CD4-positive, alpha-beta T cell treated with Interleukin-1 beta for 1 hour (primary cell): ENCODE data around the gene CNDP2.

Source experiments
- DNase-seq, 2 donors: peaks; one replicate each; pipeline ENCODE4 v3.0.0-alpha.2; 2020 to 2022

CNDP2 gene

GRCh38 chr18:74501386-74501785 lies 5.2 kb downstream of the CNDP2 start:
- DNase-seq: no peak

DNA sequence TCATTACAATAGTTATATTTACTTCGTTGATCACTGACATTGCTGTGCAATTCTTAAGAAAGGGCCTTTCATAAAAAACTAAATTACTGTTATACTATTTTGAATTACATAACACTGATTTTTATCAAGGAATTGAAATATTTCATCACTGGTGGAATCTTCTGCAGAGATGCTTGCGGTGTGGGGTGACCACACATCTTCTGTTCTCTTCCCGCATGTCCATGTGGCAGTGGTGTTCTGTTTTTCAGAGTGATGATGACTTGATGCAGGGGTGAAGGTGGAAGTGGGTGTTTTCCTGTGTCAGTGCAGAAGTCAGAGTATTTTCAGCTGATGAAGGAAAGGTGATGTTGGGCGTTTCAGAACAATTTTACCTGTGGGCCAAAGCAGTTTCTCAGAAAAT lies 7.0 kb downstream of the CNDP2 start:
- DNase-seq: no peak

DNA sequence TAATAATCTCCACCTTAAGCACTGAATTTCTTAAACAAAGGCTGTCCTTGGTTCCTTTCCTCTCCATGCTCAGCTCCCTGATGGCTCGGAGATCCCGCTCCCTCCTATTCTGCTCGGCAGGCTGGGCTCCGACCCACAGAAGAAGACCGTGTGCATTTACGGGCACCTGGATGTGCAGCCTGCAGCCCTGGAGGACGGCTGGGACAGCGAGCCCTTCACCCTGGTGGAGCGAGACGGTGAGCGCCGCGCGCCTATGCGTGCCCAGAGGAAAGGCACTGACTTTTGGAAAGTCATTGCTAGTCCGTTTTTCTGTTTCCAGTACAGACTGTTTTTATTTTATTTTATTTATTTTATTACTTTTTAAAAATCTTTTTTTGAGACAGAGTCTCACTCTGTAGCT lies 9.6 kb downstream of the CNDP2 start:
- no peak for DNase-seq

DNA sequence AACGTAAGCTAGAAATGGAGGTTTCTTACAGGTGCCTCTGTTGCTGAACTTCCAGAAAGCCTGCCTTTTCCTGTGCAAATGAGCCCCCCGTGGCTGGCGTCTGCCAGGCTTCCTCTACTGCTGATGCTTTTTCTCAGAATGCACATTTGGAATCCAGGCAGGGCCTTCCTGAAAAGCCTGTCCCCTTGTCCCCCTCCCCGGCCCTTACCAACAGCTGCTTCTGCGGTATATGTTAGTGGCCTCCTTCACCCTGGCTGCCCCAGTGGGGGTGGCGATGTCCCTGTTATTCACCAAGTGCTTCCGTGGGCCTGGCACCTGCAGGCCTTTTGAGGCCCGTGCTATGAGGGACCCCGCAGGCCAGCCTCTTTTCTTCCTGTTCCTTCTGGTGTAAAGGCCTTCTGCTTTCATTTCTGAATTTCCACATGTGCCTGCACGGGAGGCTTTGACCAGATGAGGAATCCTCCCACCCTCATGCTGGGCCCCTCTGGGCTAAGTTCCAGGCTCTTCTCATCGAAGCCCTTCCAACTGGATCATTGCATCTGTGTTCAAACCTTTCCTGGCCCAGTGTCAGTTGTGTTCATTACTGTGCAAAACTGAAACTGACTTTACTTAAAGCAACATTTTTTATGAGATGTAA lies 10.4 kb downstream of the CNDP2 start:
- DNase-seq: no peak

DNA sequence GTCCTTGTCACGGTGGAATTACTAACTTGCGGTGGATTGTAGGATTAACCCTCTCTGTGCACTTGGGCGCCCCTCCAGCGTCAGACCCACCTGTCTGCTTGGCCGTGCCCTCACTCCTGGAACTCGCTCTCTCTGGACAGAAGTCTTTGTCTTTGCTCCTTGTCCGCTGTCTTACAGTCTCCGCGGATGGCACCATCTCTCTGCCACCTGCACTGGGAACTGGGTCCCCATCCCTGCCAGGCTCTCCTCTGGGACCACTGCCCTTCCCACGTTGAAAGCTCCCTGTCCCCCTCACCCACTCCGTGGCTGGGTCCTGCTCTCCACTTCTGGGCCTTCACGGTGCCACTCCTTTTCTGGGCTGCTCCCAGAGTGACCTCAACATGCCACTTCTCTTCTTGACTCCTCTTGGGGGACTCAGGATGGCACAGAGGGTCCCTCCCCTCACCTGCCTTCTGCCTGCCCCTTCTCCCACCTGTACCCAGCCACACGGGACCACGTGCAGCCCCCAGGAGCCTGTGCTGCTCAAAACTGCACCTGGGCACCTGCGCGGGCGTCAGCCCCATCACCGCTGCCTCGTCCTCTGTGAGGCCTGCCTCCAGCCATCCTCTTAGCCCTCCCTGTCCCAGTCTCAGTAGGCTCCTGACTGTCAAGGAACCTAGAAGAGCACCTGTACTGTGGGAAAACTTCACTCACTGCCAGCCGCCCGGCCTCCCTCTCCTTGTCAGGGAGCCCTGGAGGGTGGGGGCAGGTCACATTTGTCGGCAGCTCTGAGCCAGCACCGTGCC lies 11.1 kb downstream of the CNDP2 start:
- DNase-seq: no peak

- no peak for DNase-seq
These were observed 11.8 kb downstream of the CNDP2 start for GRCh38 chr18:74507927-74508326.

GRCh38 chr18:74508366-74508765 lies 12.2 kb downstream of the CNDP2 start:
- DNase-seq: no peak

DNA sequence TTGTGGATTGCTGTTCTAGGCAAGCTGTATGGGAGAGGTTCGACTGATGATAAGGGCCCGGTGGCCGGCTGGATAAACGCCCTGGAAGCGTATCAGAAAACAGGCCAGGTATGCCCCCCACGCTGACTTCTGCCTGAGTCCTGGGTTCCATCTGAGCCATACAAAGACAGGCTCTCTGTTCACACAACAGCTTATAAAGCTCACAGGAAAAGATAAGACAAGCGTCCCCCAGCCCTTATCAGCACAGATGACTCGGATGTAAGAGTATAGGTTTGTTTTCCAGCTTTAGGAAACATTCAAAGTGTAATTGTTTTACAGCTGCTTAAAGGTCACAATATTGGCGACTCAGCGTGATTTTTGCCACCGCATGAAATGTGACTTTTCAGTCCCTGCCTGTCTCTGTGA lies 12.7 kb downstream of the CNDP2 start:
- DNase-seq: no peak

DNA sequence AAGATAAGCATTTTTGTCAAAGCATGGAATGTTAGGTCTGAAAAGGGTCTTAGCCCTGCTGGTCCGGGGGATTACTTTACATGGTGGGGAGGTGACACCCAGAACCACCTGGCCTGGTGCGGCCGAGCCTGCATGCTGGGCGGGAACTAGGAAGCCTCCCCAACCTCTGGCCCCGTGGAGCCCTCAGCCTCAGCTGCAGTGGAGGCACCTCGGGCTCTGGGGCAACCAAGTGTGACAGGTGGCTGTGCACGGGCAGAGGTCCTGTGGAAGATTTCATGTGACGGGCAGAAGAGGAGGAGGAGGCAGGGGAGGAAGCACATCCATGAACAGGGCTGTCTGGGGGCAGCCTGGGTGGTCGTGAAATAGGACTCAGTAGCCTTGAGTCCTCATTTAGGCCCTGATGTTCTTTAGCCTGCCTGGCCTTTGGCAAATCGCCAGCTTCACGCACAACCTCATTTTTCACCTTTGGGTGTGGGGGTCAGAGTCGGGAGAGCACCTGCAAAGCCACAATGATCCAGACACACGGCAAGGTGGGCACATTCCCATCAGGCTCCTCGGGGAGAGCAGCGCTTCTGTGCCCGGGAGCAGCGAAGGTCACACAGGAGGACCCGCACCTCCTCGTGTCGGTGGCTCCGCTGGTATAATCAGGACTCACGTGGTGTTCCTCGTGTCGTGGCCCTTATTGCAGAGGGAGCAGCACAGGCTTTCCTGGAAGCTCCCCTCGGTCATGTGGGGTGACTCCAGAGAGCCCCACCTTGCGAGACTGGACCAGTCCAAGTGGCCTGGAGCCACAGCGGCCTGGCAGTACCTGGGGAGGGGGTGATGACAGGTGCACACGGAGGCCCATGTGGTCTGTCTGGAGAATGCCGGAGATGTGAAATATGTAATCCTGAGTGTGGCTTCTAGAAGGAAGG lies 13.9 kb downstream of the CNDP2 start:
- no peak for DNase-seq

DNA sequence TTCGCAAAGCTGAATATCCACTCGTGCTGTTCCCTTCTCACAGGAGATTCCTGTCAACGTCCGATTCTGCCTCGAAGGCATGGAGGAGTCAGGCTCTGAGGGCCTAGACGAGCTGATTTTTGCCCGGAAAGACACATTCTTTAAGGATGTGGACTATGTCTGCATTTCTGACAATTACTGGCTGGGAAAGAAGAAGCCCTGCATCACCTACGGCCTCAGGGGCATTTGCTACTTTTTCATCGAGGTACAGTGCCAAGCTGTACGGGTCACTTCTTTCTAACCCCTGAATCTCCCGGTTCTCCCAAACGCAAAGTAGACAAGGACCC lies 14.6 kb downstream of the CNDP2 start:
- DNase-seq: no peak

DNA sequence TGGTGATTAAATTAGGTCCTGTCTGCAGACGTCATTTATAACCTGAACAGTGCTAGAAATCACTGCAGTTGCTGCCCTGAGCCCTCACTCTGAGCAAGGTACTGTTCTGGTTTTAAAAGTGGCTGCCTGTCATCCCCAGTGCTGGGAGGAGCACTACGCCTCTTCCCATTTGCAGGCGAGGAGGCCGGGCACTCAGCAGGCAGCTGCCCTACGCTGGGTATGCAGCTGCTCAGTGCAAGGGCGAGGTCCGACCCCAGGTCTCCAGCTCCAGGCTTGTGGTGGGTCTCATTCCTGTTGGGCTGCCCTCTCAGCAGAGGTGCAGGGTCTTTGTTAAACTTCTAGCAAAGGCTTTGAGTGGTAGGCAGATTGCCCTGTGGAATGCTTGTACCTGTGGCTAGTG lies 15.7 kb downstream of the CNDP2 start:
- no peak for DNase-seq

DNA sequence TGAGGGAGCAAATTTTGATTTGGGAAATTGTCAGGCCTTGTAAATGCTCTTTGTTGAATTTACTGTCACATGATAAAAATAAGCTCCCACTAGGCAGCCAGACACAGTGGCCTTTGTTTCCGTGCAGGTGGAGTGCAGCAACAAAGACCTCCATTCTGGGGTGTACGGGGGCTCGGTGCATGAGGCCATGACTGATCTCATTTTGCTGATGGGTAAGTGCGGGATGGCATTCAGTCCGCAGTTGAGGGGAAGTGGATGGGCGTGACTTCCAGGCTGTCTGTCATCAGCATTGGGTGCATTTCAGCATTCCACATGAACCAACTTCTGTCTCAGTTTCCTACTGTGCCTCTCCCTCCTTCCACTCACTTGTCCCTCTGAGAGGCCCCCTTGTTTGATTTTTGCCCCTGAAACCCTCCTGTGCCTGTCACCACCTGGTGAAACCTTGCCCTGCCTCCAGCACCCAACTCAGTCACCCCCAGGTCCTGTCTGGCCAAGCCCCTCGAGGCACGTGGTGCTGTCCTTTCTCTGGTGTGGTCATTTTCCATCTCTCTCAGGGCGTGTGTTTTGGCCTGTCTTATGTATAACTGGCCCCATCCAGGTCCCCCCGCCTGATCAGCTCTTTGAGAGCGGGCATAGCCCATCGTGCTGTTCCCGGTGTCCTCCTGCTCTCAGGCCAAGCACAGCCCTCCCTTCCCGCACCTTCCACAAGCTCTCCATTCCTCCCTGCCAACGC lies 16.3 kb downstream of the CNDP2 start:
- DNase-seq: no peak

DNA sequence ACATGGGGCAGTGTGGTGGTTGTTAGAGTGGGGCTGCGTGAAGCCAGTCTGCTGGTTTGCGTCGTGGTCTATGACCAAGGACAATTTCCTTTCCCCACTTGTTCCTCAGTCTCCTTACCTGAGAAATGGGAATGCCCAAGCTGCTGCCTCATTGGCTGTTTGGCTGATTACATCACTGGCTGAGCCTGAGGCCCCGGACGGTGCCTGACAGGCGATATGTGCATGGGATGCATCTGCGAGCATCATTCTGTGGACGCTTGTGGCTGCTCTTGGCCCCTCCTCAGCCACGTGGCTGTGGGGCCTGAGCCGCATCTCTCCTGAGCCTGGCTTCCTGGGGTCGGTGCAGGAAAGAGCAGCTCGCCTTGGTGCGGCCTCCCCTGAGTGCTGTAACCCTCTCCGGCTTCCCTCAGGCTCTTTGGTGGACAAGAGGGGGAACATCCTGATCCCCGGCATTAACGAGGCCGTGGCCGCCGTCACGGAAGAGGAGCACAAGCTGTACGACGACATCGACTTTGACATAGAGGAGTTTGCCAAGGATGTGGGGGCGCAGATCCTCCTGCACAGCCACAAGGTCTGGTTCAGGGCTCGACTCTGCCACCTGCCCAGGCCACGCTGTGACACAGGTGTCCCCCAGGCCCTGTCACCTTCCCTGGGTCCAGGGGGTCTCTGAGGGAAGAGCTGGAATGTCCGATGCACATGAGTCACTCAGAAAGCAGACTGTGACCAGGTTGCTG lies 17.2 kb downstream of the CNDP2 start:
- no peak for DNase-seq

- no peak for DNase-seq
These were observed 17.7 kb downstream of the CNDP2 start for GRCh38 chr18:74513883-74514205.

DNA sequence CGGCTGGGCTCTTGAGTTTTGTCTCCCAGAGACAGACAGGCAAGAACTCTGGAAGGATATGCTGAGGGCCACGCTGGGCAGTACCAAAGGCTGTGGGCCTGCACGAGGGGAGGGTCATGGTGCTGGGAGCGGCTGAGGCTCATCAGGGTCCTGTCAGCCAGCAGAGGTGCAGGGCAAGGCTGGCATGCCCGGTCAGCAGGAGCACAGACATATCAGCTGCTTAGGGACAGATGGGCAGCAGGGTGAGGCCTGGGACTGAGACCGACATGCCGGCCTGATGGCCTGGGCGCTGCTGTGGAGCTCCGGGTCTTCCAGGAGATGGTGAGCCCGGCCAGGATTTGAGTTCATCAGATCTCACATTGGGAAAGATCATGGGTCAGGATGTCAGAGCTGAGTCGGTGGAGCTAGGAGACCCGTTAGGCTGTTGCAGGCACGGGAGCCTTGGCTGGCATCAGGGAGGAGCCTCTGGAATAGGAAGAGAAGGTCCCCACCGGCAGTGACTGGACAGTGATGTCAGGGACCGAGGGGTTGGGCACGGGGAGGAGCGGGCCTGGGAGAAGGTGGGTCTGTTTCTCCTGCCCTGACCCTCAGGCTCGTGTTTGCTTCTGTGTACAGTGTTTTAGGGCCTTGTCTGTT lies 18.8 kb downstream of the CNDP2 start:
- no peak for DNase-seq

DNA sequence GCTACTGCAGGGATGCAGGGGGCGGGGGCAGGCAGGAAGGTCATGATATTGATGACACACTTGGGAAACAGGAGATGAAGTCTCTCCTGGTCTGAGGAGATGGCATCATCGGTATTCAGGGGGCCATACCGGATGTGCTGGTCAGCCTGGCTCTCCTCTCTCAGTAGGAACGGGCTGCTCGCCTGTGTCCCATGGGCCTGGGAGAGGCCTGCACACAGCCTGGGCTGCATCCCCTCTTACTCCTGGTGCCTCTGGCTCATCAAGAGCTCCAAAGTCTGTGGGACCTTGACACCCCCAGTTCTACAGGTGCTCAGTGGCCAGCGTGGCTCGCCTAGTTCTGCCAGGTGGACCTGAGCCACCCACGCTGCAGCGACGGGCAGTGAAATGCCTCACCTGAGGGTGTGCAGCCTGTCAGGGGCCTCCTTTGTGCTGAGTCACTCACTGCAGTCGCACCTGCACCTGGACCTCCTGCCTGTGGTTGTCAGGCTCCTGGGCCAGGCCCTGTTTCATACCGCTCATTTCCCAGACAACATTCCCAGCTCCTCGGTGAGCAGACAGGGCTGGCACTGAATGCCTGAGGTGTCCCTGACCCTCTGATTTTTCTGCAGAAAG lies 19.6 kb downstream of the CNDP2 start:
- no peak for DNase-seq

GRCh38 chr18:74516271-74517235 lies 20.4 kb downstream of the CNDP2 start:
- DNase-seq: no peak

DNA sequence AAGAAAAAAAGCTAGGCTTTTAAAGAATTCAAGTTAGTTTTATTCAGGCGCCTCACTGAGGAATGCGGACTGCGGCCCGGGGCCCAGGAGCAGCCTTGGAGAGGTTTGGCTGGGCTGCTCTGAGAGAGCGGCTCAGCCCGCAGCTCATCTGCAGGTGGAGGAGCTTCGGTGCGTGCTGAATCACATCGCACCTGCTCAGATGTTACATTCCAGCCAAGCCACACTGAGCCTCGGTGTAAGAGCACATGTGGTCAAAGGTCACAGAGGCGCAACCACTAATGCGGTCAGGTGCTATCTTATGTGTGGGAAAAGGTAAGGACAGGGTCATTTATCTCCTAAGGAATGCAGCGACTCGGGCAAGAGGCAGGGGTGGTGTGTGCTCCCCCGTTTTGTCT lies 21.1 kb downstream of the CNDP2 start:
- no peak for DNase-seq

GRCh38 chr18:74518456-74519295 lies 22.5 kb downstream of the CNDP2 start:
- no peak for DNase-seq
